ENCODE results near the gene AKAP17A.
"Not testable (repeated sequence)": the region's sequence is repeated elsewhere in the genome, so short reads cannot be mapped to it uniquely, and the experiment has no call there.

AKAP17A gene

DNA sequence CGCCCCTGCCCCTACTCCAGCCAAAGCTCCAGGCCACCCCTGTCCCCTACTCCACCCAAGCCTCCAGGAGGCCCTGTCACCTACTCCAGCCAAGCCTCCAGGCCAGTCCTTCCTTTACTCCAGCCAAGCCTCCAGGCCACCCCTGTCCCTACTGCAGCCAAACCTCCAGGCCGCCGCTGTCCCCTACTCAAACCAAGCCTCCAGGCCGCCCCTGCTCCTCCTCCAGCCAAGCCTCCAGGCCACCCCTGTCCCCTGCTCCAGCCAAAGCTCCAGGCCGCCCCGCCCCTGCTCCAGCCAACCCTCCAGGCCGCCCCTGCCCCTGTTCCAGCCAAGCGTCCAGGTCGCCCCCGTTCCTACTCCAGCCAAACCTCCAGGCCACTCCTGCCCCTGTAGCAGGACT lies 18.4 kb downstream of the AKAP17A start:
- no peak for DNase-seq

DNA sequence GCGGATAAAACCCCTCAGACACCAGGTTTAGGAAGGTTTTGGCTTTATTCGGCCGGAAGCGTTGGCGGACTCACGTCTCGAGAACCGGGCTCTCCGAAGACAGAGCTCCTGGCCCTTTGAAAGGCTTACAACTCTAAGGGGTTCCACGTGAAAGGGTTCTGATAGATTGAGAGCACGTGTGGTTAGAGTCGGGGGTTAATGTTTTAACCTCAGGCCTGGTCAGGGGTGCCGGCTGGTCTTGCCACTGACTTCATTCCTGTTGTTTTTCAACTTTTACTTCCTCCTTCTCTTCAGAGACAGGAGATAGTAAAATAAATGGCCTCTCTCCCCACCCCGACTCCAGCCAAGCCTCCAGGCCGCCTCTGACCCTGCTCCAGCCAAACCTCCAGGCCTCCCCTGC lies 18.8 kb downstream of the AKAP17A start:
- no peak for DNase-seq

- no peak for DNase-seq
These were observed 19.3 kb downstream of the AKAP17A start for GRCh38 chrX:1610736-1611135.

DNA sequence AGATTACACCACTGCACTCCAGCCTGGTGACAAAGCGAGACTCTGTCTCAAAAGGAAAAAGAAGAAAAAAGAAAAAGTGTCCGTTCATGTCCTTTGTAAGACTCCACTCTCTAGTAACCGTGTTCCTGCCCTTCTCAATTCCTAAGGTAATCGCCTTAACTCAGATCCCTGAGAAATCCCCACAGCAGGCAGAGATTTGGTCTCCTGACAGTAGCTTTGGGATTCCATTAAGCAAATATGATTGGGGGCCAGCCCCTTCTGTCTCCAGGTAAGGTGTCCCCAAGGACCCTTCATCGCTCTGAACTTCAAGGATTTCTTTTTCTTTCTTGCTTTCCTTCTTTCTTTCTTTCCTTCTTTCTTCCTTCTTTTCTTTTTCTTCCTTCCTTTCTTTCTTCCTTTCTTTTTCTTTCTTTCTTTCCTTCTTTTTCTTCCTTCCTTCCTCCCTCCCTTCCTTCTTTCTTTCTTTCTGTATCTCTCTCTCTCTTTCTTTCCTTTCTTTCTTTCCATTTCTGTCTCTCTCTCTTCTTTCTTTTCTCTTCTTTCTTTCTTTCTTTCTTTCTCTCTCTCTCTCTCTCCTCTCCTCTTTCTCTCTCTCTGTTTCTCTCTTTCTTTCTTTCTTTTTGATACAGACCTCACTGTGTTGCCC lies 21.4 kb downstream of the AKAP17A start:
- DNase-seq = no peak

GRCh38 chrX:1614927-1615326 lies 23.5 kb downstream of the AKAP17A start, which contains the start of gene ASMT:
ASMT (plus strand) TSS chrX:1615059; CDS start chrX:1615200, 141 bp downstream.
- DNase-seq = no peak

DNA sequence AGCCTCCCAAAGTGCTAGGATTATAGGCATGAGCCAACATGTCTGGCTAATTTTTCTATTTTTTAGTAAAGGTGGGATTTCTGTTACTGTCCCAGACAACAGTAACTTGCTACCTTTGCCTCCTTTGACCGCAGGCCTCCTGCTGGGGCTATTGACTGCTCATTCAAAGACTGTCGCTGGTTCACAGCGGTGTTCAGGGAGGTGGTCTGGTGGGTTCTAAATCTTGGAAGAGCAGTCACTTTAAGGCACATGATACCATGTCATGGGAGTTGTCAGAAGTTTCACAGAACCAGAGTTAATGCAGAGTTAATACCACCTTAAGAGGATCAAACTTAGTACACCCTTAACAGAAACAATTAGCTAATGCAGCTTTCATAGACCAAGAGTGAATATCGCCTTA lies 27.3 kb downstream of the AKAP17A start:
- no peak for DNase-seq

- no peak for DNase-seq
These were observed 32.3 kb downstream of the AKAP17A start for GRCh38 chrX:1623691-1624090.

GRCh38 chrX:1624158-1624860 lies 32.9 kb downstream of the AKAP17A start:
- DNase-seq = not testable (repeated sequence)

DNA sequence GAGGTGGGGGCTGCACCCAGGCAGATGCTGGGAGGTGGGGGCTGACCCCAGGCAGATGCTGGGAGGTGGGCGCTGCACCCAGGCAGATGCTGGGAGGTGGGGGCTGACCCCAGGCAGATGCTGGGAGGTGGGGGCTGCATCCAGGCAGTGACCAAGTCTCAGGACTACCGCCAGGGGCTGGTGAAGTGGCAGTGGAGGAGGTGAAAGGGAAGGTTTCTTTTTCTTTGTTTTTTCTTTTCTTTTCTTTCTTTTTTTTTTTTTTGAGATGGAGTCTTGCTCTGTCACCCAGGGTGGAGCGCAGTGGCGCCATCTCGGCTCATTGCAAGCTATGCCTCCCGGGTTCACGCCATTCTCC lies 33.4 kb downstream of the AKAP17A start:
- not testable (repeated sequence) for DNase-seq

DNA sequence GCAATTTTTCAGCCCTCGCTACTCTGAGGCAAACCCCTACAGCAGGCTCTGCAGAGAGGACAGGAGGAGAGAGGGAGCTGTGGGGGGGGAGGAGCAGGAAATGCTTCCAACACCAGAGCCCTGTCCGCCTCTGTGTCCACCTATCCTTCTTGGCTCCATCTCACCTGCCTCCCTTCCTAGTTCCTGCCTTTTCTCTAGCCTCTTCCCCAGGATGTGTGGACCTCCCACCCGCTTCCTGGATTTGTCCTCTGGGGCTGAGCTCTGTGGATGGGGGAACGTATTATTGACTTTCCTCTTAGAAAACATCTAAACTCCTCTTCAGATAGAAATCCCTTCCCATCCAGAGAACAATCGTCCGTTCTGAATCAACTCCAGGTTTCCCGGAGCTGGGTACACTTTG lies 37.8 kb downstream of the AKAP17A start:
- no peak for DNase-seq

- DNase-seq = no peak
These were observed 54.6 kb downstream of the AKAP17A start for GRCh38 chrX:1646009-1646408.

DNA sequence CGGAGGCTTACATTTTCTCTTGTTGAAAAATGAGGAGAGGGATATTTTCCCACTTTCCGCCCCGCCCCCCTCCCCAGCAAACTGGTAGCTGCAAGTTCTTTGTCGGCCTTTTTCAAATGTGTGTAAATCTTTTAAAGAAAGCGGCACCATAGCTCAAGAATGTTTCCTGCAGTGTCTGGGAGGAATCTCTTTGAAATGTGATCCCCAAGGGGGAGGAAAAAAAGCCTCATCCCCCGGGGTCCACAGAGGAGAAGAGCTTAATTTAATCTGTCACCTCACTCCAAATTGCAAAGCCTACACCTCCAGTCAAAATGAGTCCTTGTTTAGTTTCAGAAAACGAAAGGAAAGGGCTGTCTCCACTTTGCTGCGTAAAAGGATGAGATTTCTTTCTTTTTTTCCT lies 58.2 kb downstream of the AKAP17A start:
- no peak for DNase-seq
